GM18508 (cell line): Measurements from ENCODE around the gene COL11A1.
"Not testable (repeated sequence)": the region's sequence is repeated elsewhere in the genome, so short reads cannot be mapped to it uniquely, and the experiment has no call there.

Source experiments
- ATAC-seq: cut with Tn5 transposase; IDR thresholded peaks from one replicate; pipeline ENCODE4 v1.9.1; 2021; ENCODE audit warnings: moderate number of reproducible peaks; ENCODE audit not compliant: insufficient read depth, unreplicated experiment

COL11A1 gene

GRCh38 chr1:102842606-102843005 lies 265.7 kb downstream of the COL11A1 start:
- no peak for ATAC-seq

- no peak for ATAC-seq
Observed at GRCh38 chr1:102840741-102841140, 267.6 kb downstream of the COL11A1 start.

GRCh38 chr1:102838016-102838415 lies 270.3 kb downstream of the COL11A1 start:
- ATAC-seq, result no peak

- no peak for ATAC-seq
Observed at GRCh38 chr1:102837551-102837950, 270.8 kb downstream of the COL11A1 start.

GRCh38 chr1:102836991-102837390 lies 271.3 kb downstream of the COL11A1 start:
- ATAC-seq, result no peak

- ATAC-seq, result no peak
Observed at GRCh38 chr1:102834688-102835320, 273.5 kb downstream of the COL11A1 start.

- ATAC-seq, result no peak
Observed at GRCh38 chr1:102833151-102833550, 275.2 kb downstream of the COL11A1 start.

GRCh38 chr1:102826706-102827105 lies 281.6 kb downstream of the COL11A1 start:
- not testable (repeated sequence) for ATAC-seq
